ENCODE data around the gene ZNF749.

ZNF749 gene

DNA sequence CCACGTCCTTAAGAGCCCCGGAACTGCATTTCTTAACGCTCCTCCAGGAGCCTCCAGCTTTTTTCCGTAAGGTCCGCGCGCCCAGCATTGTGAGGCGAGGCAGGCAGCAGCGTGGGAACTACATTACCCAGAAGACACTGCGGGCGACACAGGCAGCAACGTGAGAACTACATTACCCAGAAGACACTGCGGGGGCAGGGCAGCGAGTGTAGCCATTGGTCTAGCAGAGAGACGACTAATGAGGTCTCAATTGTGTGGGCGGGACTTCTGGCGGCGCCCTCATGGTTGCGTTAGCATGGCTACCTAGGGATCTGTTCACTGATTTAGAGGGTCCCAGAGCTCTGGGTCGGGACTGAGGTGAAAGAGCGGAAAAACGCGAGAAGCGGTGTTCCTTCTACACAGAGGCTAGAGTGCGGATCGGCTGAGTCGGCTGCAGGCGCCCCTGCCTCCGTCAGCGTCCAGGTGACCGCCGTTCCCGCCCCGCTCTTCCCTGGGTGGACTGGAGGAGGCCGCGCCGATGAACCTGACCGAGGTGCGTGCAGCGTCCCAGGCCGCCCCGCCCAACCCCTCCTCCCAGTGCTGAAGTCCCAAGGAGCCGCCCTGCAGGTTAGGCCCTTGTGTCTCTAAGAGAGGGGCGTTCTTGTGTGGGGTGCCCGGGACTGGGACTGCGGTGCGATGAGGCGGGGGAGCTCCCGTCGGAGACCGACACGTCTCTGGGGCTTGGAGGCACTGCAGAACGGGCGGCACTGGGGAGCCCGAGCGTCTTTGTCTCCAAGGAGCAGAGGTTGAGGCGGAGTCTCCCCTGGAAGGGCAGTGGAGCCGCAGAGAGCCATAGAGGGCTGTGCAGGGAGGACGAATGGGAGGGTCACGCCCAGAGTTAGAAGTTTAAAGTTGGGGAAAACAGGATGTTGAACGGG lies at the start of gene ZNF749:
ZNF749 (plus strand) TSS at position 264 of the 917 bp plus-strand sequence; CDS start at position 518, 254 bp downstream.
- DNase-seq, result peak; percentile 95

DNA sequence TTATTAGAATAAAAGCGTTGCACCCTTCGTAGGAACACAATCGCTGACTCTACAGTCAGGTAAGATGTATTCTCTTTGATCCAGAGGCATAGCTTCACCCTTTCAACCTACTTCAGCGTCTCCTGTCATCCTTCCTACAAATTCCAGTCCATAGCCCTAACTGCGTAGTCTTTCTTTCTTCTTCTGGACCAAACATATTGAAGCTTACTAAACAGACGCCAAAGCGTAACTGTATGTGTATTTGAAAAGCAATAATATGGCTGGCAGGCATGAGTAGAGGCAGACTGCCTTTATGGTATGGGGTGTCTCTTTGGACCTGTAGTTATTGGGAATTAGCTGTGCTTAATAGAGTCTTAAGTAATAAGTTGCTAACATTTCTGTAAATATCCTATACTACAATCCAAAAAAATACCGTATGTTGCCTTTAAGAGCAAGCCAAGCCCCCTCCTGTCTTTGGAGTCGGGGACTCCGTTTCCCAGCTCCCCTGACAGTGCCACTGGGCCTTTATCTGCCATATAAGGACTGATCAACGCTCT lies 45.9 kb upstream of the ZNF749 start:
- no peak for DNase-seq

DNA sequence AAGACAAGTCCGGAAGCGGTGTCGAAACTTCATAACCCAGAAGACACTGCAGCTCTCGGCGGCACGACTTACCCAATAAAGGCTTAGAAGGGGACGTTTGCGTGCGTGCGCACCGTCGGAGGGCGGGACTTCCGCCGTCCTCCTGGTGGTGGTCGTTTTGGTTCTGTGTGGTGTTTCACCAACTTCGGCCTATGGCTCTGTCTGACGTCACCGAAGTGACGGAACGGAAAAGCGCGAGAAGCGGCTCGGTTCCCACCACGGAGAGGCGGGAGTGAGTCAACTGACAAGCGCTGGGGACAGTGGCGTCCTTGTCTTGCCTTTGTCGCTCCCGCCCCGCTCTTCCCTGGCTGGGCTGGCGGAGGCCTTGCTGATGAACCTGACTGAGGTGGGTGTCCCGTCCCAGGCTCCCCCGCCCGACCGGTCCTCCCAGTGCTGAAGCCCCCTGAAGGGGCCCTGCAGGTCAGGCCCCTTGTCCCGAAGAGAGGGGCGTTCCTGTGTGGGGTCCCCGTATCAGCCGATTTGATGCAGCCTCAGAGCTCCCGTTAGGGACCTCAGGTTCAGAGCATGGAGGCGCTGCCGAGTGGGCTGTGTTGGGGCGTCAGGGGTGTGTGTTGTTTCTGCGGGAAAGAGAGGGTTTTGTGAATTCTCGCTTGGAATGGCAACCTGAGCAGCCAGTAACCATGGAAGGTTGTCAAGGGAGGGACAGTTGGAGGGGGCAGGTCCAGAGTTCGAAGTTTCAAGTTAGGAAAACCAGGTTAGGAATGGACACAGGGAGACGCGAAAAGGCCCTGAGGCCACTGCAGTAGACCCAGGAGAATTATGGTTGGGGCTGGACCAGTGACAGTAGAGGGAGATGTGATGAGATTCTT lies 45.2 kb upstream of the ZNF749 start, which contains the start of gene ZNF548:
ZNF548 (plus strand) TSS at position 125 of the 869 bp plus-strand sequence; CDS start at position 371, 246 bp downstream.
- DNase-seq, result peak; percentile 96

DNA sequence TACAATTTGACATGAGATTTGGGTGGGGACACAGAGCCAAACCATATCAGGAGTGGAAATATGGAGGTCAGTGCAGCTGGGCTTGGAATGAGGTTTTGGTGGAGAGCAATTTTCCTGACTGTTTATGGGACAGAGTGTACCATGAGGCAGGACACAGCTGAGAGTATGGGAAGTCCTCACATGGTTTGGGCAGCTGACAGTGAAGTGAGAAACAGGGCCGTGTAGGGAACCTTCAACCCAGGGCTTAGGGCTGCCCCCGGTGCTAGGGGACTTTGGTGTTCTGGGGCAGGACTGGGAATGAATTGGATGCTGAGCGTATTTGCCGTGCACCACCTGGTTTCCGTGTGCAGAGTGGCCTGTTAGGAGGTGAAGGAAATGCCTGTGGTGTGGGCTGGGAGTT lies 39.4 kb upstream of the ZNF749 start:
- no peak for DNase-seq

DNA sequence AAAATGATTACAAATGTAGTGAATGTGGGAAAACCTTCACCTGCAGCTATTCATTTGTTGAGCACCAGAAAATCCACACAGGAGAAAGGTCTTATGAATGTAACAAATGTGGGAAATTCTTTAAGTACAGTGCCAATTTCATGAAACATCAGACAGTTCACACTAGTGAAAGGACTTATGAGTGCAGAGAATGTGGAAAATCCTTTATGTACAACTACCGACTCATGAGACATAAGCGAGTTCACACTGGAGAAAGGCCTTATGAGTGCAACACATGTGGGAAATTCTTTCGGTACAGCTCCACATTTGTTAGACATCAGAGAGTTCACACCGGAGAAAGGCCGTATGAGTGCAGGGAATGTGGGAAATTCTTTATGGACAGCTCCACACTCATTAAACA lies 36.3 kb upstream of the ZNF749 start:
- no peak for DNase-seq

DNA sequence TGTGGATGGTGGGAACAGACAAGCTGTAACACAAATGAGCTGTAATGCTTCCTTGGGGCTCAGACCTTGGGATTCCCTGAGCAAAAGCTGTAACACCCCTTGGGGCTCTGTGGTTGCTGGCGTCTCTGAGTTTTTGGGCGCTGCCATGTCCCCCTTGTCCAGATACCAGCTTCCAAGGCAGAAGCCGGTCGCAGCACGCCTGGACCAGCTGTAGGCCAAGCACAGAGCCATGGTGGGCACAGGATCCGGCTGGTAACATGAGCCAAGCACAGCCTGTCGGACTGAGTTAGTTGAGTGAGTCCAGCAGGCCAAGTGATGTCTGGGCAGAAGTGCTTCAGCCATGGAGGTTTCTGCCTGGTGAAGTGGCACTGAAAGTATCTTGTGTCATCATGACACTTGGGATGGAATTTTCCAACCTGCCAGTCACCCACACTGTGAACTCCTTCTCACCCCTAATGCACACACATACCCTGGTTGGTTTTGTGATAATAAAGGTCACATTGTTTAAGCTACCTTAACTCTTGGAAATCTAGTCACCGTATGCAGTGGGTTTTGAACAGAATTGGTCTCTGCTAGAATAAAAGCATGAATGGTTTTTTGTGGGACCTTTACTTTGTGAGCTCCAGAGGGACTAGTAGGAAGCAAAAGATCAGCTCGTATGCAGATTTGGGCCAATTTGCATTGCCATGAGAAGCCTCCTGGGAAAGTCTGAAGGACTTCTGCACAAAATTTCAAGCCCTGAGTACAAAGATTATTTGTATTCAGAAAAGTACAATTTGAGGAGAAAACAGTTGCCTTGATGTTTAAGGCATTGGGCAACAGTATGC lies 31.2 kb upstream of the ZNF749 start:
- DNase-seq, result no peak

DNA sequence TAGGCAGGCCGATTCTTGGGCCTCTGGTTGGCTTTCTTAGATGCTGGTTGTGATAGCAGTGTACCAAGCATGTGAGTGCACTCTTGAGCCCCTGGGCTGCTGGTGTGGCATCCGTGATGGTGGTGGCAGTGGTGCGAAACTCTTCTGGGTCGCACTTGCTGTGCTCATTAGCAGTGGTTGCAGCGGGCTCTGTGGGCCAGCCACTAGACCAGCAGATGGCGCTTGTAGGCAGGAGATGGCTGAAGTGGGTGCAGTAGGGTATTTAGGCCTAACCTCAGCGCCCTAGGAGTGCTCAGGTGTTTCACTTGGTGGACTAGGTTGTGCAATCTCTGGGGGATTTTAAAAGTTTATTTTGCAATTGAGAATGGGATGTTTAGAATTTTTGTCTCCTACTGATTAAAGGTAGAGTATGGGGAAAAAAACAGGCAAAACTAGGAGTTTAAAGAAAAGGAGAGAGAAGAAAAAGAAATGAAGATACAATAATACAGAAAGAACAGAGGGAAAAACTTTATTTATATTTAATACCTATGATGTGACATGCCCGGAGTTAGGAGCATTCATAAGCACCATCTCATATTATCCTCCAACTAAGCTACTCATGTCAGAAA lies 28.5 kb upstream of the ZNF749 start:
- DNase-seq, result peak; percentile 6

DNA sequence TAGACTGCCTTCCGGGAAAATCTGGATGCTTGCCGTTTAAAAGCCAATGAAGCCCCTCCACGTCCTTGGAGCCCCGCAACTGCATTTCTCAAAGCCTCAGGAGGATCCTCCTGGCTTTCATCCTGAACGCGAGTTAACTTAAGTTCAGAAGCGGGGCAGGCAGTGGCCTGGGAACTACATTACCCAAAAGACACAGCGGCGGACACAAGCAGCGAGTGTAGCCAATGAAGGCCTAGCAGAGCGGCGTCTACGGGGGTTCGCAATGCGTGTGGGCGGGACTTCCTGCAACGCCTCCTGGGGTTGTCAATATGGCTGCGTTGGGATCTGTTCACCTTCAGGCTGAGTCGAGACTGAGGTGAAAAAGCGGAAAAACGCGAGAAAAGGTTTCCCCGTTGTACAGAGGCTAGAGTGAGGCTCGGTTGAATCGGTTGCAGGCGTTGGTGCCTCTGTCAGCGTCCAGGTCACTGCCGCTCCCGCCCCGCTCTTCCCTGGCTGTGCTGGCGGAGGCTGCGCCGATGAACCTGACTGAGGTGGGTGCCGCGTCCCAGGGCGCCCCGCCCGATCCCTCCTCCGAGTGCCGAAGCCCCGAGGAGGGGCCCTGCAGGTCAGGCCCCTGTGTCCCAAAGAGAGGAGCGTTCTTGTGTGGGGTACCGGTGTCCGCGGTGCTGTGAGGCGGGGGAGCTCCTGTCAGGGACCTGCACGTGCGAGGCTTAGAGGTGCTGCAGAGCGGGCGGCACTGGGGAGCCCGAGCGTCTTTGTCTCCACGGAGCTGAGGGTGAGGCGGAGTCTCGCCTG lies 24.1 kb upstream of the ZNF749 start, which contains the start of gene ZNF17:
ZNF17 (plus strand) TSS at position 285 of the 795 bp plus-strand sequence. CDS start 2,455 bp downstream, outside the sequence.
- peak; percentile 81 for DNase-seq

DNA sequence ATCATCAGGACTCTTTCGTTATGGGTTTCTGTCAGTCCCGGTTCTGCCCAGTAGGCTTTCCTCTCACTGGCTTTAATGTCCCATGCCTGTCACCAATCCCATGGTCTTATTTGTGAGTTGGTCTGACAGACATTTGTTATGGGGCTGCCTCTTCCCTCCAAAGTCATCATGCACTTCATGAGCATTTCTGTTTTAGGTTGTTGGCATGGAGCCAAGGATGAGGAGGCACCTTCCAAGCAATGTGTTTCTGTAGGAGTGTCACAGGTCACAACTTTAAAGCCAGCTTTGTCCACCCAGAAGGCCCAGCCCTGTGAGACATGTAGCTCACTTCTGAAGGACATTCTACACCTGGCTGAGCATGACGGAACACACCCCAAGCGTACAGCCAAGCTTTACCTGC lies 15.7 kb upstream of the ZNF749 start:
- no peak for DNase-seq

DNA sequence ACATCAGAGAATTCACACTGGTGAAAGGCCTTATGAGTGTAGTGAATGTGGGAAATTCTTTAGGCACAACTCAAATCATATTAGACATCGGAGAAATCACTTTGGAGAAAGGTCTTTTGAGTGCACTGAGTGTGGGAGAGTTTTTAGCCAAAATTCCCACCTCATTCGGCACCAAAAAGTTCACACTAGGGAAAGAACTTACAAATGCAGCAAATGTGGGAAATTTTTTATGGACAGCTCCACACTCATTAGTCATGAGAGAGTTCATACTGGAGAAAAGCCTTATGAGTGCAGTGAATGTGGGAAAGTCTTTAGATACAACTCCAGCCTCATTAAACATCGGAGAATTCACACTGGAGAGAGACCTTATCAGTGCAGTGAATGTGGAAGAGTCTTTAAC lies 14.1 kb upstream of the ZNF749 start:
- no peak for DNase-seq

DNA sequence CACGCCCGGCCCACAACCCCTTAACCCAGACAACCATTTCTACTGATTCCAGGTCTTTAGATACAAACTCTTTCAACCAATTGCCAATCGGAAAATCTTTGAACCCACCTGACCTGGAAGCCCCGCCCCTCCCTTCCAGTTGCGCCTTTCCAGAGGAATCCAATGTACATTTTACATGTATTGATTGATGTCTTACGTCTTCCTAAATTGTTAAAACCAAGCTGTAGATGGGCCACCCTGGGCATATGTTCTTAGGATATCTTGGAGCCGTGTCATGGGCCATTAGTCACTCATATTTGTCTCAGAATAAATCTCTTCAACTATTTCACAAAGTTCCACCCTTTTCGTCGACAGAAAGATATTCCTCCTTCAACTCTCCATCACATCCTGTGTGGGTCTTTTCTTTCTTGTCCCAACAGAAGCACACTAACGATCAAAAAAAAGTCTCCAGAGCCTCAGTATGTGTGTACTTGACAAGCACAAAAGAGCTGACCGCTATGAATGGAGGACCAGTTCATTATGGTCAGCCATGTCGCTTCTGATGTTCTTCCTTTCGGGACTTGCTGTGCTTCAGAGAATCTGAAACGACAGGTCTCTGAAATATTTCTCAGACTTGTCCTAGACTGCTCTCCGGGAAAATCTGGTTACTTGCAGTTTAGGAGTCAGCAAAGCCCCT lies 601 bp upstream of the ZNF749 start:
- peak; percentile 15 for DNase-seq

DNA sequence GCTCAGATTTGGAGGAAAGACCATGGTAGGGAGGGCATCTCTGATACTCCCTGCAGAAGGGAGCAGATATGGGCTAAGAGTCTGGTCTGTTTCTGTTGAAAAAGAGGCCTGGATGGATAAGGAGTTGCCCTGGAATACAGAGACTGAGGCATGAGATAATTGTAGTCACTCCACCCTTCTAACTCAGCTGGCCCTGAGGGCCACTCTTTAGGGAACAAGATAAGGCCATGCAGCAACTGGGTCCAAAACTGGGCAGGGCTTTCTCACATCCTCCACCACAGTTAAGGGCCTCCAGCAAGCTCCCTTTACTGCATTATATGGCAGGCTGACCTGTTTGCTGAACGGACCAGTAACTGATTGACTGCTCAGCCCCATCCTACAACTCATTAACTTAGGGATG lies 1.3 kb downstream of the ZNF749 start:
- no peak for DNase-seq

DNA sequence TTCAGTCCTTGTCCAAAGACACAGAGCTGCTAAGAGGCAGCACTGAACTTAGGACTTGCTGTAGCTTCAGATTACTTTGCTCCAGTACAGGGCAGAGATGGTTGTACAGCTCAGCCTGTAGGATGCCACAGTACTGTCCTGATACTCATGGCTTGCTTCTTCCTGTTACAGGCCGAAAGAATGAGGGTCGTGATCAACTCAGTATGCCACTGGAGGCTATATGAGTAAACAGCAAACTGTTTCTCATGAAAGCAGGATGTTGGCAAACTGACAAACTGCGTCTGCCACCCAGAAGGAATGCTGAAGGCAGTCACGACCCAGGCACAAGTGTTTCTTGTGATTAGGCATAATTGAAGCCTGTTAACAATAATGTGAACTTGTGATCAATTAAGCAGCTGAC lies 2.8 kb downstream of the ZNF749 start:
- DNase-seq, result no peak

DNA sequence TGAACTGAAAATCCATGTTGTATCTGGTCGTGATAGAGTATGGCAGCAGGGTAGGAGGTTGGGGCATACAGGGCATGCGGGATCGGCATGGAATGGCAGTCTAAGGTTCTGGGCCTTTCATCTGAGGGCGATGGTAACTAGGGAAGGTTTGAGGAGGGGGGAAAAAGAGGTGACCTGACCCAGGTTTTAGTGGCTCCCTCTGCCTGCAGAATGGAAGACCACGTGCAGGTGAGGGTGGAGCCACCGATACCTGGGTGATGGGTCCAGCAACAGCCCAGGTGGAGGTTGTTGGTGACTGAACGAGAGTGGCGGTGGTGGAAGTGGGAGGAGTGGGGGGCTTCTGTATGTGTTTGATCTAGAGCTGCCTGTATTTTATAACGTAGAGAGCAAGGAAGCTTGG lies 3.8 kb downstream of the ZNF749 start:
- no peak for DNase-seq

DNA sequence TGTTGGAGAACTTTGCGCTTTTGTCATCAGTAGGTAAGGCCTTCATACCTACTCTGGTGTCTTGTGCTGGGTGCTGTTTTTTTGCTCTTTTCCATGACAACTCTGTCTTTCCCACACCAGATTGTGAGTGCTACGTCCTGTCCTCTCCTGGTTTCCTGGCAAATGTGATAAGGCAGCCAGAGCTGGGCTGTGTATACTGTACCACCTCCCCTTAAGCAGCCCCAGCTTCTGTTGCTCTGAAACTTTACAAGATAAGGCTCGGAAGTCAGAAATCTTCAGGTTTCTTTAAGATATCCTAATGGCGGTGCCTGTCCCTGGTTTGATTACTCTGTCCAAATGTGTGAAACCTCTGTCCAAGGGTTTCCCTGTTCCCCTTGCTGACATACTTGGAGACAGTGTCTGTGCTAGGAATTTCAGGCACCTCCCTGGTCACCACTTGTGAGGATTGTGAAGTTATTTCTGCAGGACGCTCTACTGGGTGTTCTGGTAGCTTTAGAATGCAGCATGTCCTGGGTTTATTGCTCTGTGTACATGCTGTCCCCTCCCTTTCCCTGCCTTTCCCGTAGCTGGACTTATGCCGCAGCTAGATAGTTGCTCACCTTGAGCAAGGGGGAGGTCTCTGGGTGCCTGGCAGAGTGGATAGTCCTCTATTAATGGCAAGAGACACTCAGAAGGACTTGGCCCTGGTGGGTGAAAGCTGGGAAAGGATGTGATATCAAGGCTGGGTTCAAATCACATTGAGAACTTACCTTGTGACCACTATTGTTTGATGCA lies 7.0 kb downstream of the ZNF749 start:
- no peak for DNase-seq

DNA sequence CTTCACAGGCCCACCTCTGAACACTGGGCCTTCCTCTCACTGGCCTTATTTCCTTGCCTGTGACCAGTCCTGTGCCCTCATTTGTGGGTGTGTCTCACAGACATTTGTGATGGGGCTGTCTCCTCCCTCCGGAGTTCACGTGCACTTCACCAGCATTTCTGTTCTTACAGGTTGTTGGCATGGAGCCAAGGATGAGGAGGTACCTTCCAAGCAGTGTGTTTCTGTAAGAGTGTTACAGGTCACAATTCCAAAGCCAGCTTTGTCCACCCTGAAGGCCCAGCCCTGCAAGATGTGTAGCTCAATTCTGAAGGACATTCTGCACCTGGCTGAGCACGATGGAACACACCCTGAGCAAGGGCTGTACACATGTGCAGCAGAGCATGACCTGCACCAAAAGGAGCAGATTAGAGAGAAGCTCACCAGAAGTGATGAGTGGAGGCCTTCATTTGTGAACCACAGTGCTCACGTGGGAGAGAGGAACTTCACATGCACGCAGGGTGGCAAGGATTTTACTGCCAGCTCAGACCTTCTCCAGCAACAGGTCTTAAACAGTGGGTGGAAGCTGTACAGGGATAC lies 8.1 kb downstream of the ZNF749 start:
- no peak for DNase-seq

DNA sequence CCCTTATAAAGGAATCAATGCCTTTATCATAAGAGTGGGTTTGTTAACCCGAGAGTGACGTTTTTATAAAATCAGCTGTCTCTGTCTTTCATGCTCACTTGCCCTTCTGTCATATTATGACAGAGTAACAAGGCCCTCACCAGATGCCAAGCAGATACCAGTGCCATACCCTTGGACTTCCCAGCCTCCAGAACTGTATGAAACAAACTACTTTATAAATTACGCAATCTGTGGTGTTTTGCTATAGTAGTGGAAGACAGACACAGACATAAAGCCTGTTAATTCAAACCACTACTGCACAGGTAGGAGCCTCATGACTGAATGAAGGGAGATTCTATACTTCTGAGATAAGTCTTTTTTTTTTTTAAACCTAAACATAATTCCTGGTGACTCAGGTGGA lies 17.2 kb downstream of the ZNF749 start:
- DNase-seq, result no peak

DNA sequence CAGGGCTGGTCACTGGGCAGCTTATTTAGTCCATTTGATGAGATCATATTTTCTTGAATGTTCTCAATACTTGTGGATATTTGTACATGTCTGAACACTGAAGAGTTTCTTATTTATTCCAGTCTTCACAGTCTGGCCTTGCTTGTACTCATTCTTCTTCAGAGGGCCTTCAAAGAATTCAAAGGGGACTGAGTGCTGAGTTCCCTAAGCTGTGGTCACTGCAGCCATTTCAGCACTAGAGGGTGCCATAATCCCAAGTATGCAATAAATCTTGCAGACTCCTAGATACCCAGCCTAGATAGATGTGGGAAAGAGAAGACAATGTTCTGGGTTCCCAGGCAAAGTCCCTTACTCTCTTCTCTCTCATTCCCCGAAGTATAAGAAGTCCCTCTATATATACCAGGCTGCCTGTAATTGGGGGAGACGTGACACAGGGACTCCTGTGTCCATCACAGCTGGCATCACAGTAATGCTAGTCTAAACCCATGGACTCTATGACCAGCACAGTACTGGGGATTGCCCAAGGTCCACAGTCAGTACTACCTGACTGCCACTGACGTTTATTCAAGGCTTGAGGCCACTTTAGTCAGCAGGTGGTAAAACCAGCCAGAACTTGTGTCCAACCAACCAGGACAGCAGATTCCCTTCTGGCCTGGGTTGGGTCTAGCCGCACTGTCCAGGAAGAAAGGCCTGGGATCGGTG lies 30.7 kb downstream of the ZNF749 start:
- DNase-seq, result no peak

DNA sequence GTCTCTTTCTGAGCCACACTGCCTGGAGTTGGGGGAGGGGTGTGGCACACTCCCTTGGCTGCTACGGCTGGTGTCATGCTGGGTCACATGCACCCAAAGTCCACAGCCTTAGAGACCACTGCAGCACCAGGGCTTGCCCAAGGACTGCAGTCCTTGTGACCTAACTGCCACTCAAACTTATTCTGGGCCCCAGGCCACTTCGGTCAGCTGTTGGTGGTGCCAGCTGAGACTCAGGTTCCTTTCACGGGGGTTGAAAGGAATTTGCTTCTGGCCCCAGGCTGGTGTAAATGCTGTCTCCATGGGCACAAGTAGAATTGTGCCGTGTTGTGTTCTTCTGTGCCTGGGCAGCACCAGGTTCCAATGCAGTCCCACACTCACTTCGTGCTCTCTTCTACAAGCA lies 31.4 kb downstream of the ZNF749 start:
- no peak for DNase-seq
